T-helper 1 cell (primary cell): Measurements from ENCODE around the gene DST.
"Not testable (repeated sequence)": the region's sequence is repeated elsewhere in the genome, so short reads cannot be mapped to it uniquely, and the experiment has no call there.

Experiments used
- DNase-seq, 5 donors: peaks; one replicate each; pipeline ENCODE4 v3.0.0-alpha.2; 2012 to 2020

The DST gene

DNA sequence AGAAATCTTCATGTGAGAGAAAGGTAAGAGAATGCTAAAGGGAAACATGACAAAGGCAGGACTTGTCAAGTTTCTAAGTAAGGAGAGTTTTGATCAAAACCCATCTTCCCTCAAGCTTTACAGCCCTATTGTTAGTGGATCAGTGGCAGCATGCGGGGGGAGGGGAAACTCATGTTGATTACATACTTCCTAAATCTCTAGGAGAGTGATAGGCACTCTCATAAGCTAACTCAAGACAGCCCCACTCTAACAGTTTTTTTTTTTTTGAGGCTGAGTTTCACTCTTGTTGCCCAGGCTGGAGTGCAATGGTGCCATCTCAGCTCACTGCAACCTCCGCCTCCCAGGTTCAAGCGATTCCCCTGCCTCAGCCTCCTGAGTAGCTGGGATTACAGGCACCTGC is 18.6 kb upstream of the DST start:
- DNase-seq = not testable (repeated sequence)

DNA sequence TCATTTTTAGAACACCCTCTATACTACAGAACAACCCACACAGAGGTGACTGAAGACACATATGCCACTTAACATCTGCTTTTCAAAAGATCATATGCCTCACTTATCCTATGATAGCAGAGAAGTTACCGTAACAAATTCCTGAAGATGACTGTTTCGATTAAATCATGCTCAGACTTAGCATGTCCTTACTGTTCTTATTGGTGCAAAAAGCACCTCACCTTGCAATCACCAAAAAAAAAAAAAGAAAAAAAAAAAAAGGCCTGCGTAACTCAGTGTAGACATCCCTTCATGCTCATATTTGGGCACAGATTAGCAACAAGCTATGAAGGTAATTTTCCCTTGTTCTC is 17.7 kb upstream of the DST start:
- no peak for DNase-seq

DNA sequence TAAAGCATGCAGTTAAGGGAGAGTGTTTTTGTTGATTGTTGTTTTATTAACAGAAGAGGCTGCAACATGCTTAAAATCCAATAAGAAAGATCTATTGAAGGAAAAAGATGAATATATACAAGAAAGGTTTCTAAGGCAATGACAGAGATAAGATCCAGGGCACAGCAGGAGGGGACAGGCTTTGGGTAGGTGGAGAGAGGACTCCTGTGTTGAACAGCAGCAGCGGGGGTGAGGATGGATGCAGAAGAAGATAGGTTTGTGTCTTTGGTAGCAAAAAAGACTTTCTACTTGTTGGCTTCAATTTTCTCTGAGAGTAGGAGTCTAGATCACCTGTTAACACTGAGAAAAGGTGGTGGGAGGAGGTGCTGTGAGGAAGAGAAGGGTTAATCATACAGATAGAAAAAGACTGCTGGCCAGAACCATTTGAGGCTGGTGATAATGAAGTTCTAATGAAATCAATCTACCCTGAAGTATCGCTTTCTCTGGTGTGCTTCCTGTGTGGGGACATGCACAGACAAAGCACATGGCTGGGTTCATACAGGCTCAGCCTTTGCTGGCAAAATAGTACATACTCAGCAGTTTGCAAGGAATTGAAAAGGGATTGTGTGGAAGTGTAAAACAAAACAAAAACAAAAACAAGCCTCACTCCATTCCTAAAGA is 17.2 kb upstream of the DST start:
- DNase-seq = peak in 1 of 5 donors; percentile 3

DNA sequence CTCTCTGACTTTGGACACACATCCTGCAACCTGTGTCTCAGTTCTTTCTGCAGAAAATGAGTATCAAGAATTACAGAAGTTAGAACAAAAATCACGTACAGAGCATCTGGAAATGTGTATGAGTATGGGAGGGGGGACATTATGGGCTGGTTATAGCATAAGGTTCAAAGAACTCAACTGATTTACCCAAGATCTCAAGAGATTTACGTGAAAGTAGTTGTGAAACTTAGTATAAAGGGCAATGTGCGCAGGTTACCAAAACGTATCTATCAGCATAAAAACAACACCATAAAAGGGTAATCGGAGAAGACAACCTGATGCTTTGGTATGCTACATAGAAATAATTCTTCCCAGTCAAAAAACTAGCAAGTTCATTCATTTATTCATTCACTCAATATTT is 15.6 kb upstream of the DST start:
- DNase-seq = no peak

DNA sequence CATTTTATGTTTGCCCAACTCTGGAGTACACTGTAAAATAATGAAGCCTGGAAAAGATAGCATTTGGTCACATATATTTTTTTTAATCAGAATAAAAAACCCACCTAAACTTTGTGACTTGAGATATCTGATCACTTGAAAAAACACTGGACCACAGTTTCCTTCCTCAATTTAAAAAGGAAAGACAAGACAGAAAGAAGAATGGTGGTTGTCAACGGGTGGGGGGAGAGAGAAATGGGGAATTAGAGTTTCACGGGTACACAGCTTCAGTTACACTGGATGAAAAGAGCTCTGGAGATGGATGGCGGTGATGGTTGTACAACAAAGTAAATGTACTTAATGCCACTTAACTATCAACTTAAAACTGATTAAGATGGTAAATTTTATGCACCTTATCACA is 14.7 kb upstream of the DST start:
- DNase-seq = no peak

DNA sequence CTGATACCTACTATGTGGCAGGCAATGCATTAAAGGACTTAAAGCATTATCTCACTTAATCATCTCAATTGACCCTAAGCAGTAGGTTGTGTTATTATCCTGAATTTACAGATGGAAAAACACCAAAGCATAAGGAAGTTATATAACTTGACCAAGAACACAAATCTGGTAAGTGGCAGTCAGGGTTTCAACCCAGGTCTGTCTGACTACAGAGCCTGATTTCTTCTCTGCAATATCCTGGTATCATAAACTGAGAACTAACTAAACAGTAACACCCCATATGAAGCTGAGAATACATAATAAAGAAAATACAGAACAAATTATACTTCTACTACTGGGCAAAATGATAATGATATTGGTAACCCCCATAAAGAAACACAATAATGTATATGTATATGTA is 13.8 kb upstream of the DST start:
- no peak for DNase-seq

DNA sequence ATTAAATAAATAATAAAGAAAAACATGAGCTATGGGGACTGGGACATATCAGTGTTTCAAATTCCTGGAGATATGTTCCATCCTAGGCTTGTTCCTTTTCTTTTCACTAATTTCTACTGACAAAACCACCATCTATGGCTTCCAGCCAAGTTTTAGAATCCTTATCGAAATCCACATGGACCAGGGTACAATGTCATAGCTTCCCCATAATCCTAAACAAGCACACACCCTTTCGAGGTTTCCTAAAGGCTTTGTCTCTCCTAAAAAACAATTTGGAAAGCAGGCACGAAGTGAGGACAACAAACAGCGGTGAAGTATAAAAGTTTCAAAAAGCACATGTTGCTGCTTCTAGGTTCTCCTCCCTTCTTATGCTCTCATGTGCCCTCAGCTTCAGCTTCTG is 13.3 kb upstream of the DST start:
- DNase-seq = no peak

DNA sequence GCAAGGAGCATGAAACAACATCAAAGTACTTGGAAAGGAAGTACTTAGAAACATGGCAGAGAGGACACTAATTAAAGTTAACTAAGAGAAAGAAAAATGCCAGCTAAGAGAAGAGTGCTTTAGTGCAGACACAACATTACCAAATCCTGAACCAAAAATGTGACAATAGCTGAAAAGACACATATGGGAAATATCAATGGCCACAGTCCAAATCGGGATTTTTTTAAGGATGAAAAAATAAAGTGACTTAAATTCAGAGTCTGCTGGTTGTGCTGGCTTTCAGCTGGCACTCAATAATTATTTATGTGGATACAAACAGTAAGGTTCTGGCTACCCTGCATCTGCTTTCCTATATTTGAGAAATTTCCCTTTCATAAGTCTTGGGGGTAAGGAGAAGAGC is 12.6 kb upstream of the DST start:
- no peak for DNase-seq

DNA sequence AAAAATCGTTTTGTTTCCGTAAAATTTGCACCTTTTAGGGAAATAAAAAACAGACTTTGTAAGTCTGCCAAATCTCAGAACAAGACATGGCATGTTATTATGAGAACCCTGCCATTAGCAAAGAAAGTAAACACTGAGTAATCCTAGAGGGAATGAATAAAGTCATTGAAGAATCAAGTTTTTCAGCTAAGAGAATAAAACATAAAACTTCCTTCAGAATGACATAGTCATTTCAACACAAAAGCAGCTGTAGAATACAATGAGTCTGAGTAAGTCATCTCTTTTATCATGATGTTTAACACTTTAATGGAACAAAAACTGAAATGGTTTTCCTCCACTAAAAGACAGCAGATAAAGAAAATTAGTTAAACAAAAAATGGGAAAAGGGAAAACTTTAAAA is 10.3 kb upstream of the DST start:
- no peak for DNase-seq

DNA sequence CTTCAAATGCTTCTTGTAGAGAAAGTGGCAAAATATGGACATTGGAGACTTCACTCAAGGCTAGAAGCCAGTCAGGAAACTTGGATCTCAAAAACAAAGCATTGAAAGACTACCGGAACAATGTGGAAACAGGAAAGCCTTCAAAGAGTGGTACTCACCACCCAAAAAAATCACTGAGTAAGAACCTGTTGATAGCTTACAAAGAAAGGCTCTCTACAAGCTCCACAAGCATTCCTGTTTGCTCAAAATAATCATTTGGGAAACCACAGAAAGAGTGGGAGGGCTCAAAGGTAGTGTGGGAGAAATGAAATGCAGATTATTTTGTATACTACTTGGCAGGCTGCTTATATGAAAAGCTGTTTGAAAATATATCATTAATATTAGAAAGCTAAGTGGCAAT is 9.5 kb upstream of the DST start:
- no peak for DNase-seq

DNA sequence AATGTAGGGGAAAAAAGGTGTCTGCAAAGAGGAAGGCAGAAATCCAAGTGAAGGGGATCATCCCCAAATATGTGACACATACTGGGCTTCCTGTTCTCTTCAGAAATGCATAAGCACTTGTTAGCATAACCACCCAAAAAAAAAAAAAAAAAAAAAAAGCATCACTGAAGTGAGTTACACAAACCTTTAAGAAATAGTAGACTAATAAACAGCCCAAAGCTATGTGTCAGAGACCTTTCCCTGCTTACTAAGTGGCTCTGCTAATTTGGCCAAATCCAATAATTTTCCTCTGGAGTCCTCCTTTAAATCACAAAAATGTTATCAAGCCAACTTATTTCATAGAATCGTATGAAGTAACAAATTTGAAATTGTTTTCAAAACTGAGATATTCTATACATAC is 7.5 kb upstream of the DST start:
- no peak for DNase-seq

DNA sequence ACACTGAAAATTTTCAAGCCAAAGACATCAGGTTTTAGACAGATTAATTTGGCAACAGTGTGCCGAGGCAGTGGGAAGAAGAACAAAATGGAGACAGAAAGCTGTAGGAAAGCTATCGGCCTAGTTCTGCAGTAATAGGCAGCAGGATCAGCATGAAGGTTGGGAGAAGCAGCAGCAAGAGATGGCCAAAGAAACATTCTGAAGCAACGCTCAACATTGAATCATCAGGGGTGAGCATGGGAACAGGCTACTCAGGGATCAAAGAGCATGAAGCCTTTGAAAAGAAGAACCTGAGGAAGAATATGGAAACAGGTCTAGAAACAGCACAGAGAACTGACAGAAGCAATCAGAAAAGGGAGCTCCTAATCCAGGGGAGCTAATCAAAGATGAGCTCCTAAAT is 7.1 kb upstream of the DST start:
- DNase-seq = no peak

DNA sequence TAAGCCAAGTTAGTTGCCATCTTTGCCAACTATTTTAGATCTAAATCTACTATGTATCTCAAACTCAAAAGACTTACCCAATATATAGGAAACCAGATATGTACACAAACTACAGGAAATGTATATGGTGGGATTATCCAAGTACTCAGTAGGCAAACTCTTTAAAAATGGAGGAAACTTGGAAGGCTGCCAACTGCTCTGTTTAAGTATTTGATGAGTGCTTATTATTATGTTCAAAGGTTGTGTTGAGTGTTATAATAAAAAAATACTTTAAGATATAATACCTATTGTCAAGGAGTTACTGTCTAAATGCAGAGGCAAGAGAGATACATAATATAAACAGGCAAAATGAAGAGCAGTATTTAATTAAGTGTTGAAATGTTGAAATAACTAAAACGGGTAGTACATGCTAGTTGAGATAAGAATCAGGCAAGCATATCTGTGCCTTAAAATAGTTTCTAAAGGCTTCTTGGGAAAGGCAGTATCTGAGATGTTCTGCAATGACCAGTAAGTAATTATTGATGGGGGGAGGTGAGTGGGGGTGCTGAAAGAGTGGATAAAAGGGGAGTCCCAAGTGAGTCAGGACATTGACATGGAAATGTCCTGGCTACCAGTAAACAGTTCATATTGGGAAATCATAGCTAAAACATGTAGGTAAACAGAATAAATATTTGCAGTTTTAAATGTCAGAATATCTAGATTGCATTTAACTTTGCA is 6.5 kb upstream of the DST start:
- no peak for DNase-seq

DNA sequence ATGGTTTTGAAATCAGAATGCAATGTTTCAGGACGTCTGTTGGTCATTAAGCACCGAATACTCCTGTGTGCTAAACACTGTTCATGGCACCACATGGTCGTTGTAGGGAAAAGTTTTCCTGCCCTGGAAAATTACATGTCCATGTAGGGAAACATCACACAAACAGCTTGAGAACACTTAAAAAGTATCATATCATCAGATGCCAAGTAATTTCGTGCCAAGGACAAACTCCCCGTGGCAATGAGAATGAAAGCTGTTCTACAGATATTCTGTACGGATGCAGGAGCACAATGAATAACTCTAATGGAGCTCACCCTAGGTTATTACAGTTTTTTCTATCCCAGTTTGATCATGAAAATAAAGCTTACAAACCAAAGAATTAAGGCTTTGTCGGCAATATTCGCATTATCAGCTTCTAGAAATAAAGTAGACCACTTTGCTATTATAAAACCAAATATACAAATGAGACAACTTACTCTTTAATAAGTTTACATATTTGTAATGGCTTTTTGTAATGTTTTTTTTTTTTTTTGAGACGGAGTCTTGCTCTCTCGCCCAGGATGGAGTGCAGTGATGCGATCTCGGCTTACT is 4.6 kb upstream of the DST start:
- no peak for DNase-seq

DNA sequence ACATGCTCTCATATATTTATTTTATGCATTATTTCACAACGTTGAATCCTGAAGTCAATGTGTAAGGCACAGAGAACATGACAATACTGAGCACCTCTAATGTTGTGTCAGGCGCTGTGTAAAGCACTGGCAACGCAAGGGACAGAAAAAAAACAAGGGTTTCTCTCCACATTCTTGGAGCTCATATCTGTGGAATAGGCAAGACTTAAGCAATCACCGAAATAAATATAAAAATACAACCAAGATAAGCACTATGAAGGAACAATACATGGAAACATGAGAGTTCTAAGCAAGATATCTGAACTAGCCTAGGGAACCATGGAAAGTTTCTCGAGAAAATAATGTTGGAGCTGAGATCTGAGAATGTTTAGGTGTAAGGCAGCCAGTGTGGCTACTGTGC is 1.7 kb upstream of the DST start:
- DNase-seq = no peak

DNA sequence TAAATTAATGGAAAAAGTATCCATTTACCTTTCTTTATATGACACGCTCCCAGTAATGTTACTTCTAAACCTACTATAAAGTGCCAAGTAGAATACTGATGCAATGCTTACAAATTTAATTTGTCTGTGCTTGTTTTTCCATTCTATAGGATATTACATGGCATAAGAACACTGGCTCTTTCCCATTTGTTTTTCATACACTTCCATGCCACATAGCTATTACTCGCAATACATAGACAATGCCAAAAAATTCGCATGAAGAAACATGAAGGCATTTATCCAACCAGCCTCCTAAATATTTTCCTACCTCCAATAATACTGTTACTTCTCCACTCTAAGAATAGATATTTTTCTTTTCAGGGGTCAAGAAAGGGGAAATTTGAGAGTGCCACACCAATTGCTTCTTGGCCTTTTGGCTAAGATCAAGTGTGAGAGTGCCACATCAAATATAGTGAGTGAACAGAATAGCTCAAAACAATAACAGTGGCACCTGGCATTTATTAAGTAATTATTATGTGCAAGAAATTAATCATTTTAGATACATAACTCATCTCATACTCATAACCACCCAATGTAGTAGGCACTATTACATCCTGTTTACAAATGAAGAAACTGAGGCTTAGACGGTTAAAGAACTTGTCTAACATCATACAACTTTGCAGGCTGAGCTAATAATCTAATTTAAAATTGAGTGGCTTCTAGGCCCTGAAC is 845 bp upstream of the DST start:
- no peak for DNase-seq

DNA sequence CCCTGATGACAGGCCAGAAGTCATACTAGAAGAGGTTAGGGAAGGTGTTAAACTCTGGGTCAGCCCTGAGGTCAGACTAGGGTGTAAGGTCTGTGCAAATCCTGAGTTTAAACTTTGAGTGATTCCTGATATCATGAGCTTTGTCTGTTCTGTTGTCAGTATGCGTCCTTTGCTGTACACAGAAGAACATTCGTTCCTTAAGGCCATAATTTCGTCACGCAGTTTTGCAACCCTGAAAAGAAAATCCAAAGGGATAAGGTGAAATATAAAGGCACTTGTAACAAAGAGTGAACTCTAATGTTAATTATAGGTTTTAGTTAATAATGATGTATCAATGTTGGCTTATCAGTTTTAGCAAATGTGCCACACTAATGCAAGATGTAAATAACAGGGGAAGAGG is 2.3 kb downstream of the DST start:
- DNase-seq = no peak

DNA sequence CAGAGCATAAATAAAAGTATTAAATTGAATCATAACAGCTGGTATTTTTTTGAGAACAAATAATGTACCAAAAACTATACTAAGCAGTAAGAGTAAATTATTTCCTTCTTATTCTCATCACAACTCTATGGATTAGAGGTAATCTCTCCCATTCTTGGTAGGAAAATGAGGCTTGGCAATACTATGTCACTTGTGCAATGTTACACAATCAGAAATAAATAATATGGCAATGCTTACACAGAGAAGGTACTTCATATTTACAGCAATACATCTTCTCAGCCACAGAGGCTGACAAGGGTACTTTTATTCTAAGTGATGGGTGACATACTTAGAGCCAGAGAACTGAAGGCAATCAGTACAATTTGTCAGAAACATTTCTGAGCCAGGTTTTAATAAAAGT is 3.9 kb downstream of the DST start:
- no peak for DNase-seq

DNA sequence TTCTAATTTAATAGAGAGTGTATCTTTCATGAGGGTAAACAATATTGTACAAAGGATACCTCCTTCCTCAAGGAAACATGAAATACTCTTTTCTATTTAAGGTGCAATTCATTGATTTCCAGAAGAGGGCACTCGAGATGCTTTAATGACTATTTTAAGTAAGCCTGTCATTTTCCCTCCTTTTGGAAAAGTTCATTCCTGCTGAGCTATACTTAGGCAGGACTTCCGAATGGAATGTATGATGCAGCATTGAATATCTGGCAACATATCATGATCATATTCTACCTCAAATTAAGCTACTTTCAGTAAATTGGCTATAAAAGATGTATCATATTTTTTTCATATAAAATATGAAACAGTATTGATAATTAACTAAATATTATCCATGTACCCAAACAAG is 5.0 kb downstream of the DST start:
- peak in 1 of 5 donors; percentile 8 for DNase-seq

DNA sequence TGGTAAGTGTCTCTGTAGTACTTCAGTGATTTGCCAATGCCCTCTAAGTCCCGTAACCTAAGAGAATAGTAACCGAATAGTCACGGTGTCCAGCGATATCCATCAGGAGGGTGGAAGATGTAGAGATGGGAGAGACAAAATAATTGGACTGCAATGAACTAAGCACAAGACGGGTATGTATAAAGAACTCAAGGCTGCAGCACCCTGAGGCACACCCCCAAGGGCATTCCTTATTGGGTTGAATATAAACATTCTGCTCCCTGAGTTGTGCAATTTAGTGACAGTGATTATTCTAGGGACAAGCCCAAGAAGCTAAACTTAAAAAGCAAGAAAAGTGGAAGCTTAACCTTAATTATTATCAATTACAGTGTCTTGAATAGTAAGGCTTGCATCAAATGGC is 14.6 kb downstream of the DST start:
- no peak for DNase-seq

DNA sequence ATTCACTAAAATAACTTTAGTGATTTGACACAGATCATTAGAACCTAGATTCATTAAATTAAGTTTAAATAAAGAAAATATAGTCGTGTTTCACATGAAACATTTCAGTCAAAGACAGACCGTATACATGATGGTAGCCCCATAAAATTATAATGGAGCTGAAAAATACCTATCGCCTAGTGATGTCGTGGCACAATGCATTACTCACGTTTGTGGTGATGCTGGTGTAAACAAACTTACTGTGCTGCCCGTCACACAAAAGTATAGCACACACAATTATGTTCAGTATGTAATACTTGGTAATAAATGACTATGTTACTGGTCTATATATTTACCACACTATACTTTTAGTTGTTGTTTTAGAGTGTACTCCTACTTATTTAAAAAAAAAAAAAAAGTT is 17.3 kb downstream of the DST start:
- no peak for DNase-seq

DNA sequence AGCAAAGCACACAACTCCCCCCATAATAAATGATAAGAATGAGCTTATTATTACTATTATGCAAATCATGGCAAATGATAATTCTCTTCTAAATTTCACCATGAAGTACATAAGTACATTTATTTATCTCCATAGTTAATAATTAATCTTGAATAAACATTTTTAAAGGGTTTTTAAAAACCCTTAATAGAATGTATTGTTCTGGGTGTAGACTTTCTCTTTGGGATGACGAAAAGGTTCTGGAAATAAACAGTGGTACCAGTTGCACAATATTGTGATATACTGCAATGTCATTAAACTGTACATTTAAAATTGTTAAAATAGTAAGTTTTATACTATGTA is 18.0 kb downstream of the DST start:
- DNase-seq = no peak

DNA sequence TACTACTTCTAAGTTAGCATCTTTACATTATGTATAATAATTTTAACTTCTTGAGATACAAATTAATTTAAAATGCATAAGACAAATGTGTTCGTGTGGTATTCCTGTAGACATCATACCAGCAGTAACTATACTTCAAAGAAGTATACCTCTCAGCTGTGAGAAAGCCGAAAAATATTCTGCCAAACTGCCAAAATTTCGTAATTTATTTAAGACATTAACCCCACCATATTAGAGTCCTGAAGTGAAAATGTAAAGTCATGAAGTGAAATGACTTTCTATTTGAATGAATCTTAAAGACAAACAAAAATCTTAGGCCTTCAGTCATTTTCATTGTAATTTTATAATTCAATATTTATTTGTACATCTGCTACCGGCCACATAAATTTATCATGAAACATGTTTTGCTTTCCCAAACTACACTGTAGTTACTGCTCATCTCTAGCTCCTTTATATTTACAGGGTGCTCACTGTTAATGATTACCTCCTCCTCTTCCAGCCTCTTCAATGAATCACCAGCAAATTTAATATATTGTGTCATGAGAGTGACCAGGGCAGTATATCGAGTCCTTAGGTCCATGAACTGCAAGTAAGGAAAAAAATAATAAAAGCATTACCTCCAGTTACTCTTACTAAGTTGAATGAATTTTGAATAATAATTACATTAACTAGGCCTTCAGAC is 18.5 kb downstream of the DST start:
- DNase-seq = no peak
